Glutamatergic neuron (in vitro differentiated cells): ENCODE measurements around the gene EPHA2. TPM values are rescaled to one million over a fixed set of nuclear protein-coding genes. Genes with fewer than 3 reads are reported as not detected.

Experiments
- DNase-seq: peaks from one replicate; pipeline ENCODE4 v3.0.0; 2022
- H3K27ac Mint-ChIP-seq: one replicate; pipeline ENCODE4 v1.8.0; 2020; ENCODE audit warnings: mild to moderate bottlenecking, mixed read lengths, inconsistent platforms; ENCODE audit not compliant: unreplicated experiment
- H3K27me3 Mint-ChIP-seq: one replicate; pipeline ENCODE4 v1.8.0; 2020; ENCODE audit warnings: mild to moderate bottlenecking, moderate library complexity, mixed read lengths, inconsistent platforms; ENCODE audit not compliant: unreplicated experiment
- H3K36me3 Mint-ChIP-seq: one replicate; pipeline ENCODE4 v1.8.0; 2020; ENCODE audit warnings: mild to moderate bottlenecking, mixed read lengths, inconsistent platforms; ENCODE audit not compliant: unreplicated experiment
- H3K4me1 Mint-ChIP-seq: one replicate; pipeline ENCODE4 v1.8.0; 2020; ENCODE audit warnings: mild to moderate bottlenecking, low read depth, mixed read lengths, inconsistent platforms; ENCODE audit not compliant: unreplicated experiment
- H3K4me3 Mint-ChIP-seq: one replicate; pipeline ENCODE4 v1.8.0; 2020; ENCODE audit warnings: mild to moderate bottlenecking, mixed read lengths, inconsistent platforms; ENCODE audit not compliant: unreplicated experiment
- H3K9me3 Mint-ChIP-seq: one replicate; pipeline ENCODE4 v1.8.0; 2020; ENCODE audit warnings: mild to moderate bottlenecking, moderate library complexity, mixed read lengths, inconsistent platforms; ENCODE audit not compliant: unreplicated experiment
- CTCF ChIP-seq: fragments of 200-600 bp; sonication (generic); IDR thresholded peaks from one replicate; pipeline ENCODE4 v1.5.0; 2021; ENCODE audit not compliant: partially characterized antibody, unreplicated experiment
- total RNA-seq: library from RNA; stranded (reverse); fragmentation: NEBNext Ultra II Directional; extraction: Animal tissue kit (Norgen Biotek cat#: 25700); gene quantifications from one replicate; pipeline ENCODE4 v1.2.1, GENCODE V29; 2021; ENCODE audit not compliant: unreplicated experiment

The EPHA2 gene
- total RNA-seq, 1 donor from 2014 or later = 0.29 TPM

GRCh38 chr1:16156848-16157495 lies 1.1 kb upstream of the EPHA2 start:
- H3K36me3 Mint-ChIP-seq = no peaks in the 10 kb centered on the region
- H3K9me3 Mint-ChIP-seq = peaks cover 2% of the 10 kb centered on the region
- no peak for TF ChIP-seq CTCF
- H3K27me3 Mint-ChIP-seq = peaks cover 11% of the 10 kb centered on the region
- no peak overlapping the region for H3K4me3 Mint-ChIP-seq
- no peak overlapping the region for H3K27ac Mint-ChIP-seq
- DNase-seq = no peak
- H3K4me1 Mint-ChIP-seq = peaks cover 1% of the 10 kb centered on the region

GRCh38 chr1:16153999-16154673 lies 1.7 kb downstream of the EPHA2 start:
- Mint-ChIP-seq H3K27ac (no peak overlapping the region), H3K4me1 (peaks cover 4% of the 10 kb centered on the region), H3K27me3 (peaks cover 11% of the 10 kb centered on the region), H3K36me3 (no peaks in the 10 kb centered on the region), H3K9me3 (peaks cover 3% of the 10 kb centered on the region), H3K4me3 (no peak overlapping the region)
- DNase-seq = no peak
- TF ChIP-seq CTCF = no peak

GRCh38 chr1:16153096-16153998 lies 2.5 kb downstream of the EPHA2 start:
- peaks cover 11% of the 10 kb centered on the region for H3K27me3 Mint-ChIP-seq

GRCh38 chr1:16152481-16153087 lies 3.3 kb downstream of the EPHA2 start:
- peaks cover 4% of the 10 kb centered on the region for H3K4me1 Mint-ChIP-seq
- no peak for TF ChIP-seq CTCF
- H3K27me3 Mint-ChIP-seq = peaks cover 5% of the 10 kb centered on the region
- no peak for DNase-seq
- H3K36me3 Mint-ChIP-seq = no peaks in the 10 kb centered on the region
- no peak overlapping the region for H3K27ac Mint-ChIP-seq
- H3K9me3 Mint-ChIP-seq = peaks cover 3% of the 10 kb centered on the region
- no peak overlapping the region for H3K4me3 Mint-ChIP-seq

More at GRCh38 chr1:16153096-16153998, 2.5 kb downstream of the EPHA2 start:
- Mint-ChIP-seq H3K4me3 (no peak overlapping the region), H3K4me1 (peaks cover 4% of the 10 kb centered on the region), H3K36me3 (no peaks in the 10 kb centered on the region), H3K27ac (no peak overlapping the region), H3K9me3 (peaks cover 3% of the 10 kb centered on the region)
- TF ChIP-seq CTCF = no peak
- no peak for DNase-seq
